Fibroblast of lung (primary cell): ENCODE measurements around the gene TLE5. TPM values are rescaled to one million over a fixed set of nuclear protein-coding genes. Genes with fewer than 3 reads are reported as not detected.

ENCODE experiments used
- DNase-seq, 2 donors: peaks; one replicate each; pipeline versions ENCODE4 v3.0.0 to v3.0.0-alpha.2; 2010; ENCODE audit warnings: low read depth in 2 of 2
- H2AFZ ChIP-seq: 2 replicates; pipeline ENCODE4 v1.5.1; 2012; ENCODE audit warnings: low read length, control low read depth, inconsistent platforms
- H3K27ac ChIP-seq: 2 replicates; pipeline ENCODE4 v1.5.1; 2011; ENCODE audit warnings: low read length, control low read depth; ENCODE audit not compliant: insufficient read depth
- H3K27me3 ChIP-seq: 2 replicates; pipeline ENCODE4 v1.5.1; 2011; ENCODE audit warnings: mild to moderate bottlenecking, low read length; ENCODE audit not compliant: control insufficient read depth, insufficient read depth
- H3K36me3 ChIP-seq: 2 replicates; pipeline ENCODE4 v1.5.1; 2011; ENCODE audit warnings: low read length; ENCODE audit not compliant: control insufficient read depth, insufficient read depth
- H3K4me1 ChIP-seq: 2 replicates; pipeline ENCODE4 v1.5.1; 2011; ENCODE audit warnings: low read length; ENCODE audit not compliant: control insufficient read depth, insufficient read depth; ENCODE audit errors: extremely low read depth
- H3K4me2 ChIP-seq: 2 replicates; pipeline ENCODE4 v1.5.1; 2011; ENCODE audit warnings: low read length, control low read depth; ENCODE audit not compliant: insufficient read depth; ENCODE audit errors: extremely low read depth
- H3K4me3 ChIP-seq, 4 experiments: fragments of 200-600 bp in 1 of 4; sonication (generic) in 1 of 4; replicated peaks in 1 of 4; 2 replicates each; pipeline ENCODE4 v1.5.1; 2011 to 2016; ENCODE audit warnings: low read length in 4 of 4, low read depth in 3 of 4, mild to moderate bottlenecking in 3 of 4, control low read depth in 2 of 4, inconsistent platforms in 1 of 4, mixed read lengths in 1 of 4; ENCODE audit not compliant: insufficient read depth in 1 of 4; ENCODE audit errors: control extremely low read depth in 1 of 4
- H3K79me2 ChIP-seq: 2 replicates; pipeline ENCODE4 v1.5.1; 2012; ENCODE audit warnings: mild to moderate bottlenecking, low read length, inconsistent platforms; ENCODE audit not compliant: control insufficient read depth, insufficient read depth
- H3K9ac ChIP-seq: 2 replicates; pipeline ENCODE4 v1.5.1; 2011; ENCODE audit warnings: mild to moderate bottlenecking, low read length, control low read depth; ENCODE audit not compliant: insufficient read depth
- H3K9me3 ChIP-seq: 2 replicates; pipeline ENCODE4 v1.5.1; 2012; ENCODE audit warnings: low read depth, low read length; ENCODE audit not compliant: control insufficient read depth, insufficient read depth
- H4K20me1 ChIP-seq: 2 replicates; pipeline ENCODE4 v1.5.1; 2011; ENCODE audit warnings: low read length; ENCODE audit not compliant: control insufficient read depth, insufficient read depth; ENCODE audit errors: extremely low read depth
- CTCF ChIP-seq, 2 donors: IDR thresholded peaks in 1 of 2; conservative IDR thresholded peaks in 1 of 2; 1 replicate in 1 of 2; 2 replicates in 1 of 2; pipeline ENCODE4 v1.5.1; 2011 to 2012; ENCODE audit warnings: low read length in 2 of 2, control low read depth in 1 of 2, inconsistent platforms in 1 of 2, low read depth in 1 of 2, mild to moderate bottlenecking in 1 of 2
- EZH2 ChIP-seq: IDR thresholded peaks from 2 replicates; pipeline ENCODE4 v1.5.1; 2012; ENCODE audit warnings: low read length, control low read depth, mild to moderate bottlenecking; ENCODE audit errors: missing control alignments
- polyA plus RNA-seq, 2 donors: library from polyadenylated mRNA; depleted of rRNA in 1 of 2; stranded (reverse) in 1 of 2; unstranded in 1 of 2; fragments of >200 nt; gene quantifications; 2 replicates each; pipeline ENCODE4 v1.2.1, GENCODE V29; 2011 to 2012; ENCODE audit warnings: missing spikeins in 1 of 2
- total RNA-seq: library from RNA; depleted of rRNA; stranded (reverse); fragments of >200 nt; gene quantifications from 2 replicates; pipeline ENCODE4 v1.2.1, GENCODE V29; 2014

TLE5 gene
- total and polyA plus RNA-seq, 2 donors (not counting 1 experiment from before 2014, with no cell fraction given), result 173 to 319 TPM

- Histone ChIP-seq H3K27me3 (no peaks in the 10 kb centered on the region), H4K20me1 (no peaks in the 10 kb centered on the region), H3K4me2 (no peak overlapping the region), H3K9me3 (no peaks in the 10 kb centered on the region), H2AFZ (no peak overlapping the region), H3K4me1 (peaks cover 8% of the 10 kb centered on the region), H3K36me3 (peaks cover 27% of the 10 kb centered on the region), H3K79me2 (peaks cover 18% of the 10 kb centered on the region), H3K4me3 (no peak overlapping the region), H3K9ac (no peak overlapping the region), H3K27ac (no peak overlapping the region)
- no peak for TF ChIP-seq EZH2
- no peak for TF ChIP-seq CTCF (conservative IDR thresholded peaks at IDR 0.05 in 1 of 2, IDR thresholded peaks at IDR 0.05 in 1 of 2; ENCODE audit: low read depth in 1 of 2, low read length in 2 of 2)
- no peak for DNase-seq
Measured at GRCh38 chr19:3058821-3059314, 3.4 kb downstream of the TLE5 start.

- Histone ChIP-seq H2AFZ (no peak overlapping the region), H3K4me1 (peaks cover 8% of the 10 kb centered on the region), H3K4me2 (no peak overlapping the region), H3K4me3 (no peak overlapping the region), H3K27ac (no peak overlapping the region), H4K20me1 (no peaks in the 10 kb centered on the region), H3K9ac (no peak overlapping the region), H3K27me3 (no peaks in the 10 kb centered on the region), H3K79me2 (peaks cover 18% of the 10 kb centered on the region), H3K36me3 (peaks cover 27% of the 10 kb centered on the region), H3K9me3 (no peaks in the 10 kb centered on the region)
- no peak for TF ChIP-seq CTCF (conservative IDR thresholded peaks at IDR 0.05 in 1 of 2, IDR thresholded peaks at IDR 0.05 in 1 of 2; ENCODE audit: low read depth in 1 of 2, low read length in 2 of 2)
- TF ChIP-seq EZH2, result no peak
- no peak for DNase-seq
Measured at GRCh38 chr19:3058009-3058820, 4.1 kb downstream of the TLE5 start.

DNA sequence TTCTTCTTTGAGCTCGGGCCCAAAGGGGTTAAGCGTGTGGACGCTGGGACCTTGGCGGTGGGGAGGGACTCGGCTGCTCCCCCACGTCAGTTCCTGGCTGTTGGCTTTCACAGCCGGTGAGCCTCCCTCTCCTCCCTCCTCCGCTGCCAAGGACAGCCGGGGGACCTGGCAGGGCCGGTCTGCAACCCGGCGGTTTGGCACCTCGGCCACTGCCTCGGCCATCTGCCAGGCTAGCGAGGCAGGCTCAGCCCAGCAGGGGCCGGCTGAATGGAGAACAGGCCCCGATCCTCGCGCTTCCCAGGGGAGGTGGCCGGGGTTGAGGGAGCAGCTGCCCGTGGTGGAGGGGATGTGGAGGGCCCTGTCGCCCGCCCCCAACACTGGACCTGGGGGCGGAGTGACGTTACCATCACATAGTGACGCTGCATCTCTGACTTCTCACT is 5.0 kb downstream of the TLE5 start:
- DNase-seq, result peak; percentile 69 to 74
- Histone ChIP-seq H3K27me3 (no peaks in the 10 kb centered on the region), H2AFZ (no peak overlapping the region), H3K4me1 (peaks cover 8% of the 10 kb centered on the region), H4K20me1 (no peaks in the 10 kb centered on the region), H3K79me2 (peaks cover 18% of the 10 kb centered on the region), H3K9me3 (no peaks in the 10 kb centered on the region), H3K4me2 (peak overlapping the region; percentile 78), H3K36me3 (peaks cover 27% of the 10 kb centered on the region), H3K9ac (no peak overlapping the region), H3K4me3 (peak overlapping the region in 1 of 4 experiments; percentile 8), H3K27ac (peak overlapping the region; percentile 44)
- TF ChIP-seq CTCF (conservative IDR thresholded peaks at IDR 0.05 in 1 of 2, IDR thresholded peaks at IDR 0.05 in 1 of 2; ENCODE audit: low read depth in 1 of 2, low read length in 2 of 2) (no peak), EZH2 (no peak)
